ENCODE results near the gene CNKSR2.
A peak's percentile ranks its signal among the peaks of the same experiment; 100 is the strongest.

CNKSR2 gene

GRCh38 chrX:21374163-21374993, at the start of gene CNKSR2:
Gene CNKSR2, plus strand, starts transcription at chrX:21374418. Its CDS starts 480 bp downstream, at chrX:21374898.
- peak; percentile 16 for DNase-seq

- no peak for DNase-seq
Observed at GRCh38 chrX:21354725-21355124, 19.5 kb upstream of the CNKSR2 start.

GRCh38 chrX:21355831-21356230, 18.4 kb upstream of the CNKSR2 start:
- DNase-seq = no peak

- DNase-seq = no peak
Observed at GRCh38 chrX:21369613-21370012, 4.6 kb upstream of the CNKSR2 start.

GRCh38 chrX:21373001-21373400, 1.2 kb upstream of the CNKSR2 start:
- DNase-seq = no peak

- DNase-seq = peak; percentile 27
Observed at GRCh38 chrX:21373637-21374162, 518 bp upstream of the CNKSR2 start.

GRCh38 chrX:21374994-21375707, 933 bp downstream of the CNKSR2 start:
- no peak for DNase-seq

- no peak for DNase-seq
Observed at GRCh38 chrX:21375708-21376009, 1.4 kb downstream of the CNKSR2 start.

- DNase-seq = no peak
Observed at GRCh38 chrX:21376636-21377035, 2.4 kb downstream of the CNKSR2 start.

GRCh38 chrX:21379991-21380390, 5.8 kb downstream of the CNKSR2 start:
- DNase-seq = no peak

- no peak for DNase-seq
Observed at GRCh38 chrX:21382715-21383114, 8.5 kb downstream of the CNKSR2 start.

- DNase-seq = no peak
Observed at GRCh38 chrX:21383546-21383945, 9.3 kb downstream of the CNKSR2 start.

GRCh38 chrX:21384178-21384577, 10.0 kb downstream of the CNKSR2 start:
- no peak for DNase-seq

- no peak for DNase-seq
Observed at GRCh38 chrX:21394792-21395191, 20.6 kb downstream of the CNKSR2 start.

- DNase-seq = no peak
Observed at GRCh38 chrX:21398426-21398825, 24.2 kb downstream of the CNKSR2 start.

- DNase-seq = no peak
Observed at GRCh38 chrX:21400408-21401121, 26.3 kb downstream of the CNKSR2 start.

GRCh38 chrX:21408307-21408706, 34.1 kb downstream of the CNKSR2 start:
- peak; percentile 44 for DNase-seq

- no peak for DNase-seq
Observed at GRCh38 chrX:21408788-21409187, 34.6 kb downstream of the CNKSR2 start.

GRCh38 chrX:21412029-21412428, 37.8 kb downstream of the CNKSR2 start:
- DNase-seq = no peak

GRCh38 chrX:21412883-21413282, 38.7 kb downstream of the CNKSR2 start:
- no peak for DNase-seq

- DNase-seq = no peak
Observed at GRCh38 chrX:21427086-21427485, 52.9 kb downstream of the CNKSR2 start.

GRCh38 chrX:21437036-21437435, 62.8 kb downstream of the CNKSR2 start:
- DNase-seq = no peak

- DNase-seq = no peak
Observed at GRCh38 chrX:21438792-21439191, 64.6 kb downstream of the CNKSR2 start.

- no peak for DNase-seq
Observed at GRCh38 chrX:21440911-21441310, 66.7 kb downstream of the CNKSR2 start.
